Adipose tissue (tissue), 3 donors: ENCODE results near the gene ARF3. TPM values are rescaled to one million over a fixed set of nuclear protein-coding genes. Genes with fewer than 3 reads are reported as not detected.

ENCODE experiments used
- H3K27ac ChIP-seq: one replicate; pipeline ENCODE4 v1.5.1; 2013; ENCODE audit warnings: low read depth, low read length
- WGBS, 3 donors: extraction: QIAGEN DNeasy Blood & Tissue Kit; methylation state at CpG; one replicate each; pipeline ENCODE4 v1.1.7; 2013; 5-methylcytosine and 5-hydroxymethylcytosine counted together
- polyA plus RNA-seq, 3 donors: library from polyadenylated mRNA; stranded (reverse); fragments of 200-250 nt; gene quantifications; one replicate each; pipeline ENCODE4 v1.2.3, GENCODE V29; 2013
- donor health status: healthy with polysubstance abuse.
- donor health status: Bipolar disorder and iron deficiency.
- donor health status: healthy.

The ARF3 gene
- polyA plus RNA-seq, 3 donors: 26.8 to 73.8 (median 68.1) TPM

DNA sequence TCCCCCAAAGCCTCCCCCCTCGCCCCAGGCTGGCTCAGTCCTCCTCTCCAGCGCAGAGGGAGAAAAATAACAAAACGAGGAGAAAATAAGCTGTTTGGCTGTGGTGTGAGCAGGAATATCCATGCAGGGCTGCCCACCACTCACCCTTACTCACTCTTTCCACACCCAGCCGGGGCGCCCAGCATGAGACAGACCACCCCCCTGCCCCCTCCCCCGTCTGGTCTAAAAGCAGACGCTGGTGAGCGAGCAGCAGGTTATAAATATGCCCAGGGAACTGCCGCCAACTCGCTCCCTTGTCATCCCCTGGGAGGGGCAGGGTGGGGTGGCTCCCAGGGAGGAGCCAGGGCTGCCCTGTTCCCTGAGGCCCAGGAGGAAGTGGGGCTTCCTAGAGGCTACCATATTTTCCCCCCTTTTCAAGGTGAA is 28.2 kb upstream of the ARF3 start:
- WGBS, 3 donors: 38 to 40% (median 40%) methylated on average over 9 to 10 of the region's 10 CpGs
- H3K27ac ChIP-seq: no peak overlapping the region

DNA sequence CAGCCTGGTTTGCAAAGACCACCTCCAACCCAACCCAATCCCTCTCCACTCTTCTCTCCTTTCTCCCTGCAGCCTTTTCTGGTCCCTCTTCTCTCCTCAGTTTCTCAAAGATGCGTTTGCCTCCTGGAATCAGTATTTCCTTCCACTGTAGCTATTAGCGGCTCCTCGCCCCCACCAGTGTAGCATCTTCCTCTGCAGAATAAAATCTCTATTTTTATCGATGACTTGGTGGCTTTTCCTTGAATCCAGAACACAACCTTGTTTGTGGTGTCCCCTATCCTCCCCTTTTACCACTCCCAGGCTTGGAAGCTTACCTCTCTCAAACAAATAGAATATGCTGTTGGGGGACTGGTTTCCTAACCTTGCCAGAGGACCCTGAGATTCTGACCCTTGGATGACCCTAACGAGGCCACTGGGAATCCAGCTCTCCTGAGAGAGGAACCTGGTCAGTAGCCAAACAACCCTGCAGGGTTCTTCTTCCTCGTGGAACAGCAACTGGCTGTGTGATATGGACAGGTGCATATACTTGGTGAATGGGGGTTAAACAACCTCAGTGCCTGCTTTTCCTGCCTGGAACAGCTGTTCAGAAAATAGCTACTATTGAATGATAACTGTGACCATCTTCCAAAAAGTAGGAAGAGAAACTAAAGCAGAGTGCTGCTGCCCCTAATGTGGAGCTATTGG is 25.3 kb upstream of the ARF3 start:
- no peak overlapping the region for H3K27ac ChIP-seq
- WGBS, 3 donors: 49 to 54% (median 54%) methylated on average over 6 of the region's 6 CpGs

DNA sequence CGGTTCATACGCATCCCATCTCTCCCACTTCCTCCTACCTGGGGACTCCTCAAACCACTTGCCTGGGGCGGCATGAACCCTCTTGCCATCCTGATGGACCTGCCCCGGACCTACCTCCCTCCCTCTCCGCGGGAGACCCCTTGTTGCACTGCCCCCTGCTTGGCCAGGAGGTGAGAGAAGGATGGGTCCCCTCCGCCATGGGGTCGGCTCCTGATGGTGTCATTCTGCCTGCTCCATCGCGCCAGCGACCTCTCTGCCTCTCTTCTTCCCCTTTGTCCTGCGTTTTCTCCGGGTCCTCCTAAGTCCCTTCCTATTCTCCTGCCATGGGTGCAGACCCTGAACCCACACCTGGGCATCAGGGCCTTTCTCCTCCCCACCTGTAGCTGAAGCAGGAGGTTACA is 24.5 kb upstream of the ARF3 start:
- 18 to 28% (median 24%) methylated on average over 12 to 13 of the region's 13 CpGs for WGBS, 3 donors

DNA sequence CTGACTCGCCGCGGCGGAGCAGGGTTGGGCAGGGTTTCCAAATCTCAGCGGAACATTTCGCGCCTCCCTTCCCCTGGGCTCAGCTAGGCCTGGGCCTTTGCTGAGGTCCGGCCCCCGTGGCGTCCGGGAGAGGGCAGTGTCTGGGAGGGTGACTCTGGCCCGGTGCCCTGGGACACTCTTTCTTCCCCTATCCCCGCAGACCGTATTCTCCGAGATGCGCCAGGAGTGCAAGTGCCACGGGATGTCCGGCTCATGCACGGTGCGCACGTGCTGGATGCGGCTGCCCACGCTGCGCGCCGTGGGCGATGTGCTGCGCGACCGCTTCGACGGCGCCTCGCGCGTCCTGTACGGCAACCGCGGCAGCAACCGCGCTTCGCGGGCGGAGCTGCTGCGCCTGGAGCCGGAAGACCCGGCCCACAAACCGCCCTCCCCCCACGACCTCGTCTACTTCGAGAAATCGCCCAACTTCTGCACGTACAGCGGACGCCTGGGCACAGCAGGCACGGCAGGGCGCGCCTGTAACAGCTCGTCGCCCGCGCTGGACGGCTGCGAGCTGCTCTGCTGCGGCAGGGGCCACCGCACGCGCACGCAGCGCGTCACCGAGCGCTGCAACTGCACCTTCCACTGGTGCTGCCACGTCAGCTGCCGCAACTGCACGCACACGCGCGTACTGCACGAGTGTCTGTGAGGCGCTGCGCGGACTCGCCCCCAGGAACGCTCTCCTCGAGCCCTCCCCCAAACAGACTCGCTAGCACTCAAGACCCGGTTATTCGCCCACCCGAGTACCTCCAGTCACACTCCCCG is 23.9 kb upstream of the ARF3 start:
- H3K27ac ChIP-seq: no peak overlapping the region
- 4 to 8% (median 4%) methylated on average over 84 to 91 of the region's 91 CpGs for WGBS, 3 donors

More for the DNA sequence above, 24.5 kb upstream of the ARF3 start:
- no peak overlapping the region for H3K27ac ChIP-seq

DNA sequence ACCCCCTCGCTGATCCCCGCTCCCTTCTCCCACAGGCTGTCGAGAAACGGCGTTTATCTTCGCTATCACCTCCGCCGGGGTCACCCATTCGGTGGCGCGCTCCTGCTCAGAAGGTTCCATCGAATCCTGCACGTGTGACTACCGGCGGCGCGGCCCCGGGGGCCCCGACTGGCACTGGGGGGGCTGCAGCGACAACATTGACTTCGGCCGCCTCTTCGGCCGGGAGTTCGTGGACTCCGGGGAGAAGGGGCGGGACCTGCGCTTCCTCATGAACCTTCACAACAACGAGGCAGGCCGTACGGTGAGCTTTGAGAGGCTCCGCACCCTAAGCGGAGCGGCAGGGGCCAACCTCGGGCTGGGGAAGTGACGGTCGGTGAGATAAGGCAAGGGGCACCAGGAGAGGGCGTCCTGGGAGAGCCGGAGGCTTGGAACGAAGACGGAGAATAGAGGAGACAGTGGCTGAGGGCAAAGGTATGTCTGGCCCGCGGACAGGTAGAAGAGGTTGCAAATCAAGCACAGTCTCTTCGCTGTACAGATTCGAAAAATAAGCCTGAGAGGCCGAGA is 23.2 kb upstream of the ARF3 start:
- 2 to 5% (median 3%) methylated on average over 43 to 46 of the region's 46 CpGs for WGBS, 3 donors

DNA sequence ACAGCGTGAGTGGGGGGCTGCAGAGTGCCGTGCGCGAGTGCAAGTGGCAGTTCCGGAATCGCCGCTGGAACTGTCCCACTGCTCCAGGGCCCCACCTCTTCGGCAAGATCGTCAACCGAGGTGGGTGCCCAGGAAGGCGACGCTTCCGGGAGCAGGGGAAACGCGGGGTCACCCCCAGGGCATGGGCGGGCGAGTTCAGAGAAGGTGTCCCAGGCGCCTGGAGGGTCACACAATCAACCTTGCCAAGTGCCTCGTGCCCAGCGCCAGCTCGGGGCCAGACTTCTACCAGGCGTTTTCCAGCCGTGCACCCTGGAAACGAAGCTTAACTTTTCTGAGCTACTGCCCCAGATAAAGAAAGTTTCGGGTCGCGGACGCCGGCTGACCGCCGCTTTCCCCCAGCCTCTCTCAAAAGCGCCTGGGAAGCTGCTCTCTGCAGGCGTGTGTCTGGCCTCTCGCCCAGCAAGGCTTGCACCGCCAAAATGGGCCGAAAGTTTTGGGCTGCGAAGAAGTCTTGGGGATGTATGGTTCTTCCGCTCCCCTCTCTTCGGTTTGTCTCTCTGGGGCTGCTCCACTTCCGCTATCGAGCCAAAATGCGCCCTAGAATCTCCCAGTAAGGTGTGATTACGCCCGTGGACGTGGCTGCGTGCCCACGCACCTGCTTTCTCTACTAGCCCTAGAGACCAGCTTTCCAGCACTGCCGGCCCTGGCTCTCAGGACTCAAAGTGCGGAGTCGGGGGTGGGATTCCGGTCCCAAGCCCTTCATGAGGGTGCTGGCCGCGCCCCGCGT is 22.5 kb upstream of the ARF3 start:
- WGBS, 3 donors: 1 to 3% (median 2%) methylated on average over 54 to 55 of the region's 55 CpGs
- no peak overlapping the region for H3K27ac ChIP-seq

More for the DNA sequence above, 23.2 kb upstream of the ARF3 start:
- no peak overlapping the region for H3K27ac ChIP-seq

DNA sequence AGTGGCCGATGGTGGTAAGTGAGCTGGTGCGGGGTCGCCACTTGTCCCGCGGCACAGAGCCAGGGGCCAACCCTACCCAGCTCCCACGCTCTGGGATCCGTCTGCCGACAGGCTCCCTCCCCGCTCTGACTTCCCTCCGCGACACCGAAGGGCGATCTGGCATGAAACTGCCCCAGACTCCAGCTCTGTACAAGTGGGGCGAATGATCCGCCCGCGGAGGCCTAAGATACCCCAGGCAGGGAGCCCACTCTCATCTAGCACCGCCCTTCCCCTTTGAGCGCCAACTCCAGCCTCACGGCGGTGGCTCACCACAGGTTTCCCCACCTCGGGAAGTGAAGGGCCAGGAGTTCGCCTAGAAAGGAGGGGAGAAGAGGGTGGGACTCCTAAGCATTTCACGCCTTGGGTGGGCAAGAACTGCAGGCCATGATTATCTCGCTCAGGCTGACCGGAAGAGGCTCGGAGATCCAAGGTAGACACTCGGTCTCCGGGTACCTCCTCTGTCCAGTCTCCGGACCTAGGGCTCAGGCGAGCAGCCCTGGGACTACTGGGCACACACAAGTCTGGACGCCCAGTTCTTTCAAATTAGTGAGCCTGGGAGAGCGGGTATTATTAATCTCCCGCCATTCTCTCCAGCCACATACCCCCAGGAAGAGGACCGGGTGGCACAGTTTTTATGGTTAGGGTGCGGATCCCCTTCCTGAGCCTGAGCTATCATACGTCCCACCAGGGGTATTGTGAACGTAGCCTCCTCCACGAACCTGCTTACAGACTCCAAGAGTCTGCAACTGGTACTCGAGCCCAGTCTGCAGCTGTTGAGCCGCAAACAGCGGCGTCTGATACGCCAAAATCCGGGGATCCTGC is 21.7 kb upstream of the ARF3 start:
- no peak overlapping the region for H3K27ac ChIP-seq
- 3% methylated on average over 44 to 45 of the region's 45 CpGs for WGBS, 3 donors

DNA sequence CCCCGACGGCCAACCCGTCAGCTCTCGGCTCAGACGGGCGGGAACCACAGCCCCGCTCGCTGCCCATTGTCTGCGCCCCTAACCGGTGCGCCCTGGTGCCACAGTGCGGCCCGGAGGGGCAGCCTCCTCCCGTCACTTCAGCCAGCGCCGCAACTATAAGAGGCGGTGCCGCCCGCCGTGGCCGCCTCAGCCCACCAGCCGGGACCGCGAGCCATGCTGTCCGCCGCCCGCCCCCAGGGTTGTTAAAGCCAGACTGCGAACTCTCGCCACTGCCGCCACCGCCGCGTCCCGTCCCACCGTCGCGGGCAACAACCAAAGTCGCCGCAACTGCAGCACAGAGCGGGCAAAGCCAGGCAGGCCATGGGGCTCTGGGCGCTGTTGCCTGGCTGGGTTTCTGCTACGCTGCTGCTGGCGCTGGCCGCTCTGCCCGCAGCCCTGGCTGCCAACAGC is 21.0 kb upstream of the ARF3 start, which contains the start of gene WNT1:
Gene WNT1, plus strand, starts transcription at position 32 of the 450 bp plus-strand sequence. Its CDS starts 329 bp downstream, at position 361.
- 1 to 2% (median 1%) methylated on average over 35 to 45 of the region's 45 CpGs for WGBS, 3 donors
- H3K27ac ChIP-seq: no peak within 1 kb of the TSS

DNA sequence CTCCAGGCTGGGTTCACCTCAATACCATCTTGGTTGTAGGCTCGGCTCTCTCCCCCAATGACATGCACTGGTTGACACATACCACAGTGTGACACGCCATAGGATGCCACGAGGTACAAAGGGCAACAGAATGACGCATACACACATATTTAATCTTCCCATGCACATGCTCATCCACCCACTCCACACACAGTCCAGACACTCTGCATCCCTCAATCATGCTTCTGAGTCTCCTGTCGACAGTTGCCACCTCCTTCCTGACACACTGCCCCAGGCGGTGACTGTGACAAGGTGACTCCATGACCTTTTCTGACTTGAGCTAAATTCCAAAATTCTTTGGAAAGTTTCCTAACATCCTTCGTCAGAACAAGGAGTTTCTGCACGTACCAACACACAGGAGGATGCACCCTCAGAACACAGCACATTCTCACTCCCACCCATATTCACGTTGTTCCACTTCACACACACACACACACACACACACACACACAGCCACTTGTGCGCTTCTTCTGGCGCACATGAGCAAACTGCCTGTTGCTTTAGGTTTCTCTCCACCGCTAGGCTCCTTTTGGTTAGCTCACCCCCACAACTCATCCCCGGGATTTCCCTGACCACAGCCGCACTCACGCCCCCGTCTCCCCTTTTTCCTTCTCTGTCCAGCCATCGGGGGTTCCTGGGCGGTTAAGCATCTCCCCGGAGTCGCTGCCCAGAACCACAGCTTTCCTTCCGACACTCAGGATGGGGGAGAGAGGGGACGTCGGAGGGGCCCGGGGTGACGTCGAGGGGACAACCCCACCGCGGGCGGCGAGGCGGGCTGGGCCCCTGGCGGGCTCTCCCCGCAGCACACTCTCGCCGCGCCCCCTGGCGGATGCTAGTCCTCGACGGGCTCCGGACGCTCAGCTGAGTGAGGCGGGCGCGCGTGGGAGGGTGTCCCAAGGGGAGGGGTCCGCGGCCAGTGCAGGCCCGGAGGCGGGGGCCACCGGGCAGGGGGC is 20.3 kb upstream of the ARF3 start:
- WGBS, 3 donors: 12 to 14% (median 13%) methylated on average over 46 to 50 of the region's 50 CpGs
- no peak overlapping the region for H3K27ac ChIP-seq

DNA sequence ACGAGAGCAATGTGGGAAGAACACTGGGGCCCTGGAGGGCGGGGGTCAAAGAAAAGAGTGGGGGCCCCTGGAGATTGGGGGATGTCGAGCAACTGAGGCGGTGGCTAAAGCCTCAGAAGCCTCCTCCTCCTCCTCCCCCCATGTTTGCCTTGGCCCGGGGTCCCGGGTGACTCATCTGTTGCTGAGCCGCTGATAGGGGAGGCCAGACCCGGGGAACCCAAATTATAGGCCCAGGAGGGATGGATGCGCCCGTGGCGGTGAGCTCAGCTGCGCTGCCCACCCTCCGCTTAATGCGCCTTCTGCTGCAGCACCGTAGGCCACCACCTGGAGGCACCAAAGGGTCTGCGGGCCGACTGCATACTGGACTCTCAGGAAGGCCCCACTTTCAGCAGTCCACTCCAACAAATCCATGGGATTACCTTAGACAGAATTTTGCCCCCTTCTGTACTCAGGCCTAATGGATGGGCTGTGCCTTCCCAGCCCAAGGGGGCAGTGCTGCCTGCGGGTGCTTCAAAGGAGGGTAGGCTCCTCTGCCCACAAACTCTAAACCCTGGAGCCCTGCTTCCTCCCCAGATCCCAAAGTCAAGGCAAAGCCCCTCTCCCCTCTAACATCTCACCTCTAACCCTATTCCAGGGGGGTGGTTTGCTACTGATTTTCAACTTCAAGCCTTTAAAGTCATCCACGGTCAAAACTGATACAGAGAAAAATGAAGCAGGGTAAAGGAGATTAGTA is 16.8 kb upstream of the ARF3 start:
- no peak overlapping the region for H3K27ac ChIP-seq
- WGBS, 3 donors: 15 to 21% (median 17%) methylated on average over 19 of the region's 19 CpGs

DNA sequence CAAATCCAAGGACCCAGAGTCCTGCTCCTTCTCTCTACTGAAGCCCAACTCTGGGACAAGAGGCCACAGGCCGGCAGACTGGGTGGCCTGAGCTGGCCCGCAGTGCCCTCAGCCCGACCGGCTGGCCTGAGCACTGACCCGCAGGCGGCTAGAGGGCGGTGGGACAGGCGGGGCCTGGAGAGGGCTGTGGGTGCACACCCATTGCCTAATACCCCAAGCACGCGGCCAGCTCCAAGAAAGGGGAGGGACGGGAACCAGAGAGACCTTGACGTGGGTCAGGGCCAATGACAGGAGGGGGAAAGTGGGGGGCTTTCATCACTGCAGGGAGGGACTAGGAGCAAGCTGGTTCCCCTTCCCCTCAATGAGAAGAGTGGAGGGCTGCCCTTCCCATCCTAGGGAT is 16.2 kb upstream of the ARF3 start:
- H3K27ac ChIP-seq: no peak overlapping the region
- 10 to 12% (median 12%) methylated on average over 12 of the region's 12 CpGs for WGBS, 3 donors

DNA sequence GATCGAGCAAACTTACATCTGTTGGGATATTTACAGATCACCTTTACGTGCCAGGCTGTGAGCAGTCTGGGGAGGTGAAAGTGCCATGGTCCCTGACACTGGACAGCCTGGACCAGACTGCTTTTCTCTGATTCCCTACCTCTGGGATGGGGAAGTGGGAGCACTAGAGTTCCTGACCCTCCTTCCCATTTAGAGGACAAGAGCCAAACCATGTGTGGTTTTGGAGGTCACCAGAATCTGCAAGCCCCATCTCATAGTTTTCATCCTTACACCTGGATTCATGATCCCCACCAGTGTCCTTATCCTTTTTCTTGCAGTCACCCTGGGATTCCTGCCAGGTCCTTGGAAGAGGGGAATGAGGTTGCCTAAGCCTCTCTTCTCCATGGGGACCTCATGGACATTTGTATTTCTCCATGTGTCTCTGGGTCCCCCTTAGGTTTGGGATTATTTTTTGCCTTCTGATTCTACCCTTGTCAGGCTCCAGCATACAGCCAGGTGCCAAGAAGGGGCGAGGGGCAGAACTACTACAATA is 15.7 kb upstream of the ARF3 start:
- no peak overlapping the region for H3K27ac ChIP-seq
- WGBS, 3 donors: 21 to 35% (median 33%) methylated on average over 3 of the region's 3 CpGs

DNA sequence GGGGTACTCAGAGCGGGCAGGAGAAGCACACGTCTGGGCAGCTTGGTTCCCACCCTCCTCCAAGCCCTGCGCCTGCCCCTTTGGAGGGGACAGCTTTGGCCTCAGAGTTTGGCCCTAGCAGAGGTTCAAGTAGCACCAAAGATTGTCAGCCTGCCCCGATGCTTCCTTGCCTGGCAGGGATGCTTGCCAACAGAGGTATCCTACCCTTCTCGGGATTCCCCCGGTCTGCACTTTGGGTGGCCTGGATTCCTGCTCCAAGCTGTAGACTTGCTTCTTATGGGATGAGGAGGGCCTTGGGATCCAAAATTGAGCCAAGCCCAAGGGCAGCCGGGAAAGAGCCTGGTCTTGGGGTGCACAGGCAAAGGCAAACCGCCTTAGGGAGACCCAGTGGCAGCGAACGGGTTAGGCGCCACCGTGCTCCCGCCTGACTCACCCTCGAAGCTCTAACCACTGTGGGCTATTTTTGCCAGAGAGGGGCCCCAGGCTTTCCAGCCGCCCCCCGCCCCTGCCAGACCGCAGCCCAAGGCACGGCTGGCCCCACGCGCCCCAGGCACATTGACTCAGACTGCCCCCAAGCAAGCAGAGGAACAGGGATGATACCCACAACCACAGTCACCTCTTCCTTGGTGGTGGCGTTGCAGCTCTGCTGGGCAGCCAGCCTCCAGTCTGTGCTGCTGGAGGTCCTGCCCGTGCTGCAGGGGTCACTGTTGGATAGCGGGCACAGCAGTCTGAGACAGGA is 15.1 kb upstream of the ARF3 start:
- no peak overlapping the region for H3K27ac ChIP-seq
- 15 to 29% (median 26%) methylated on average over 23 of the region's 23 CpGs for WGBS, 3 donors

DNA sequence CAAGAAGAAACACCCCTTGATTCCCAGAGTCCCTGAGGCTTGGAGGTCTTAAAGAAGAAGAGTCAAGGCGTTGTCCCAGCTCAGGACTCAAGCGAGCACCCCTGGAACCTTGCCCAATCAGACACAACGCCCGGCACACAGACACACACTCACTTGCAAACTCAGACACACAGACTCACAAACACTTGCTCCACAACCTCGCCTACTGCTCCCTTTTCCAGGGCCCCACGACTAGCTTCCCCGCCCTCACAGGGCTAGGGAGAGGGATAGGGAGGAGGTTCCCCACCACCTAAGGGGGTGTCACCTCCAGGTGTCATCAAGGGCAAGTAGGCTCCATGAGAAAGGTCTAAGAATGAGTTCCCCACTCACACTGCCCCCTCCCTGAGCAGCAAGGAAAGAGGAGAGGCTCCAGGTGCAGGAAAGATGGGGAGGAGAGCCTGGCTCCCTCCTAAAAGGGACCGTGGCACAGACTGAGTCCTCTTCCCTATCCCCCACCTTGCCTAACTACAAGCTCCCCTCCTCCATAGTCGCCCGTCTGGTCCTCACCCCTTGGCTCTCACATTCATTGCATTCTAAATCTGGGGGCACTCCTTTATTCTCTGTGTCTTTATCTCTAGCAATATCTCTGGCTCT is 13.5 kb upstream of the ARF3 start:
- 28 to 50% (median 33%) methylated on average over 10 of the region's 10 CpGs for WGBS, 3 donors
- H3K27ac ChIP-seq: no peak overlapping the region
